Subcutaneous abdominal adipose tissue (tissue), 5 donors: ENCODE measurements around the gene MYPN.
"Not testable (repeated sequence)": the region's sequence is repeated elsewhere in the genome, so short reads cannot be mapped to it uniquely, and the experiment has no call there.

Source experiments
- H3K27ac ChIP-seq: one replicate; pipeline ENCODE4 v1.7.0; 2013; ENCODE audit warnings: low read depth, mild to moderate bottlenecking, inconsistent platforms, low read length, moderate library complexity
- H3K27me3 ChIP-seq, 5 donors: one replicate each; pipeline ENCODE4 v1.7.0; 2013; ENCODE audit warnings: low read length in 5 of 5, inconsistent platforms in 1 of 5; ENCODE audit not compliant: control insufficient read depth in 5 of 5, insufficient read depth in 4 of 5
- H3K36me3 ChIP-seq, 5 donors: one replicate each; pipeline ENCODE4 v1.7.0; 2013; ENCODE audit warnings: low read length in 5 of 5; ENCODE audit not compliant: control insufficient read depth in 5 of 5, insufficient read depth in 5 of 5
- H3K4me1 ChIP-seq, 5 donors: one replicate each; pipeline ENCODE4 v1.7.0; 2013; ENCODE audit warnings: low read length in 5 of 5, mild to moderate bottlenecking in 3 of 5, moderate library complexity in 1 of 5; ENCODE audit not compliant: control insufficient read depth in 5 of 5, insufficient read depth in 5 of 5
- H3K4me3 ChIP-seq, 5 donors: one replicate each; pipeline ENCODE4 v1.7.0; 2013; ENCODE audit warnings: low read length in 5 of 5, low read depth in 1 of 5
- H3K9ac ChIP-seq, 5 donors: one replicate each; pipeline ENCODE4 v1.7.0; 2013; ENCODE audit warnings: low read length in 5 of 5, mild to moderate bottlenecking in 4 of 5, moderate library complexity in 3 of 5
- H3K9me3 ChIP-seq, 5 donors: one replicate each; pipeline ENCODE4 v1.7.0; 2013; ENCODE audit warnings: low read length in 5 of 5; ENCODE audit not compliant: control insufficient read depth in 5 of 5
- donor health status: healthy.
- donor health status: healthy.
- donor health status: healthy.
- donor health status: healthy.
- donor health status: healthy.

Gene MYPN

DNA sequence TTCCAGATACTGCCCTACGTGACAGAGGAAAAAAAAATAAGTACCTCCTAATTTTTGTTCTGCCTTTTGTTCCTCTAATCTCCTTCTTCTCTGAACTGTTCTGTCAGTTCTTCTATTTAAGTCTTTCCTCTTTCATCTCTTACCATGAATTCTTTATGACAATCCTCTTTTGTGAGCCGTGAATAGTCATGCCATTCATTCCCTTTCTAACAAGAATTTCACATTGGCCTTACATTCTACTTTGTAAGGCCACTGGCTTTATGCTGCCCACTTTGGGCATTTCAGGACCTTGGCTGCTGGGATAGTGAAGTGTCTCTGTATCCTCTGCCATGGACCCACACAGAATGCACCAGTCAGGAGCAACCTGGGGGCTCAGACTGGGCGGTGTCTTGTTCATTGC is 69.7 kb downstream of the MYPN start:
- no peaks in the 10 kb centered on the region for H3K27me3 ChIP-seq
- no peaks in the 10 kb centered on the region for H3K36me3 ChIP-seq
- no peak overlapping the region for H3K4me3 ChIP-seq
- H3K9me3 ChIP-seq: no peaks in the 10 kb centered on the region
- no peak overlapping the region for H3K27ac ChIP-seq
- no peaks in the 10 kb centered on the region for H3K4me1 ChIP-seq
- no peak overlapping the region for H3K9ac ChIP-seq

DNA sequence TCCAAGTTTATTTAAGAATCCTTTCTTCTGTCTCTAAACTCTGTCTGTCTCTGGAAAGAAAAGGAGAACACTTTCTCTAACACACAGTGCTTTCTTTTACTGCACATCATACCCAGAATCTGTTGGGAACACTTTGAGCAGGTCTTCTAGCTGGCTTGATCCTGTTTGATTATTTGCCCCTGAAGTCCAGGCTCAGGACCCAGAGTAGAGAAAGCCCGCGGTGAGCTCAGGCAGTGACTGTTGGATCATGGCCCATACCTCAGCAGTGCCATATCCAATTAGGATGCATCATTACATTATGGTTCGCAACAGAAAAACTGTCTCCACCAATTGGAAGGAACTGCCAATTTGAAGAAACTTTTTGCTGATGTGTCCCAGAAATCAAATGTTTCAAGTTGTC is 71.2 kb downstream of the MYPN start:
- no peaks in the 10 kb centered on the region for H3K4me1 ChIP-seq
- no peaks in the 10 kb centered on the region for H3K9me3 ChIP-seq
- H3K9ac ChIP-seq: no peak overlapping the region
- H3K27me3 ChIP-seq: peaks cover 0 to 3% (median 0%) of the 10 kb centered on the region in 5 donors
- H3K36me3 ChIP-seq: no peaks in the 10 kb centered on the region
- no peak overlapping the region for H3K4me3 ChIP-seq
- no peak overlapping the region for H3K27ac ChIP-seq

DNA sequence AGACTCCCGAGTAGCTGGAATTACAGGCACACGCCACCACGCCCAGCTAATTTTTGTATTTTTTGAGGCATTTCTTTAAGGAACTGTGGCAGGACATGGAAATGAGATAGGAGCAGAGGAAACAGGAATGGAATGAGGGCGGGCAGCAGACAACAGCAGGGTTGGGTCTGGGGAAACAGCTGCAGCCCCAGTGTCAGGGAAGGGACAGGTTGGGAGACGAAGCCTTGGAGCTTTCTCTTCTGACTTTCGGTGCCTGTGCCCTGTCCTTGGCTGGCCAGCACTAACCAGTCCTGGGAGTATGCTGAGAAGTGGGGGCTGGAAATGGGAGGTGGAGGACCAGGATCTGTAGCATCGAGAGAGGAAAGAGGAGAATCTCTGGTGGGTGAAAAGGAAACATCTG is 75.3 kb downstream of the MYPN start:
- H3K36me3 ChIP-seq: no peaks in the 10 kb centered on the region
- no peak overlapping the region for H3K27ac ChIP-seq
- H3K4me1 ChIP-seq: no peaks in the 10 kb centered on the region
- no peaks in the 10 kb centered on the region for H3K9me3 ChIP-seq
- no peak overlapping the region for H3K4me3 ChIP-seq
- H3K9ac ChIP-seq: no peak overlapping the region
- peaks cover 0 to 3% (median 3%) of the 10 kb centered on the region in 5 donors for H3K27me3 ChIP-seq

DNA sequence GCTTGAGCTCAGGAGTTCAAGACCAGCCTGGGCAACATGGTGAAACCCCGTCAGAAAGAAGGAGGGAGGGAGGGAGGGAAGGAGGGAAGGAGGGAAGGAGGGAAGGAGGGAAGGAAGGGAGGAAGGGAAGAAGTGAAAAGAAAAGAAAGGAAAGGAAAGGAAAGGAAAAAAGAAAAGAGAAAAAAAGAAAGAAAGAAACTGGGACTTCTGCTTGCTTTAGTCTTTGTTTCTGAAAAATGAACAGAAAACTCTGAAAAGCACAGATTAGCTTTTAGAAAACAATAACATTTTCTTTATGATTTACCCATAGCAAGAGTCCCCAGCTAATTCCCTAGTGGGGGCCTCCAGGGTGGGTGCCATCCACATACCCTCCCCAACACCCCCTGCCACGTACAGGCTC is 75.8 kb downstream of the MYPN start:
- no peak overlapping the region for H3K9ac ChIP-seq
- H3K27ac ChIP-seq: no peak overlapping the region
- H3K36me3 ChIP-seq: no peaks in the 10 kb centered on the region
- H3K4me1 ChIP-seq: no peaks in the 10 kb centered on the region
- H3K4me3 ChIP-seq: no peak overlapping the region
- H3K9me3 ChIP-seq: no peaks in the 10 kb centered on the region
- H3K27me3 ChIP-seq: peaks cover 0 to 3% (median 3%) of the 10 kb centered on the region in 5 donors

DNA sequence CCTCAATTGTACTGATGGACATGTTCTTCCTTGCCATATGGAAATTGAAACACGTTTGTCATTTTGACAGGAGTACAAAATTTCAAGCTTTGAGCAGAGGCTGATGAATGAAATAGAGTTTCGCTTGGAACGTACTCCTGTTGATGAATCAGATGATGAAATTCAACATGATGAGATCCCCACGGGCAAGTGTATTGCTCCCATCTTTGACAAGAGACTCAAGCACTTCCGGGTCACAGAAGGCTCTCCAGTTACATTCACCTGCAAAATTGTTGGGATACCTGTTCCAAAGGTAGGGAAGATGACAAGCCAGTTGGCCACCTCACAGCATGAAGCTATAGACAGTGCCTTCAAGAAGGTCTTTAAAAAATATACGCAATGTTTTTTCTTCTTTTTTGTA is 79.5 kb downstream of the MYPN start:
- Histone ChIP-seq H3K9me3 (no peaks in the 10 kb centered on the region), H3K27me3 (peaks cover 0 to 3% (median 3%) of the 10 kb centered on the region in 5 donors), H3K27ac (no peak overlapping the region), H3K9ac (no peak overlapping the region), H3K36me3 (no peaks in the 10 kb centered on the region), H3K4me3 (no peak overlapping the region), H3K4me1 (no peaks in the 10 kb centered on the region)

DNA sequence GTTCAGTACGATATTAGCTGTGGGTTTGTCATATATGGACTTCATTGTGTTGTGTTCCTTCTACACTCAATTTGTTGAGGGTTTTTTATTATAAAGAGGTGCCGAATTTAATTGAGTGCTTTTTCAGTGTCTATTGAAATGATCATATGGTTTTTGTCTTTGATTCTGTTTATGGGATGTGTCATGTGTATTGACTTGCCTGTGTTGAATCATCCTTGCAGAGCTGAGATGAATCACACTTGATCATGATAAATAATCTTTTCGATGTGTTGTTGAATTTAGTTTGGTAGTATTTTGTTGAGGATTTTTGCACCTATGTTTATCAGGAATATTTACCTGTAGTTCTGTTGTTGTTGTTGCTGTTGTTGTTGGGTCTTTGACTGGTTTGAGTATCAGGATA is 82.8 kb downstream of the MYPN start:
- no peak overlapping the region for H3K27ac ChIP-seq
- peaks cover 0 to 3% (median 0%) of the 10 kb centered on the region in 5 donors for H3K27me3 ChIP-seq
- no peak overlapping the region for H3K9ac ChIP-seq
- H3K9me3 ChIP-seq: no peaks in the 10 kb centered on the region
- H3K4me3 ChIP-seq: no peak overlapping the region
- no peaks in the 10 kb centered on the region for H3K36me3 ChIP-seq
- H3K4me1 ChIP-seq: no peaks in the 10 kb centered on the region

DNA sequence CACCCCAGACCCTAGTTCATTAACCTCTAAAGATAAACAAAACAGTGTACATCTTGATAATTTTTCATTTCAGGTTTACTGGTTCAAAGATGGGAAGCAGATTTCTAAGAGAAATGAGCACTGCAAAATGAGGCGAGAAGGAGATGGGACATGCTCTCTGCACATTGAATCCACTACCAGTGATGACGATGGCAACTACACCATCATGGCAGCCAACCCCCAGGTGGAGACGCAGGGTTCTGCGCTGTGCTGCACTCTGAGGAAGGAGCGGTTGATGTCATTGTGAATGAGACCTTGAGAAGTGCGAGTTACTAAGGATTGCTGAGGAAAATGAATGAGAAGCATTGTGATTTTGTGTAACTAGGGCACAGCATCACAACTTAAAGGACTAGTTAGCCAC is 85.0 kb downstream of the MYPN start:
- H3K27ac ChIP-seq: no peak overlapping the region
- no peak overlapping the region for H3K4me3 ChIP-seq
- H3K4me1 ChIP-seq: no peaks in the 10 kb centered on the region

DNA sequence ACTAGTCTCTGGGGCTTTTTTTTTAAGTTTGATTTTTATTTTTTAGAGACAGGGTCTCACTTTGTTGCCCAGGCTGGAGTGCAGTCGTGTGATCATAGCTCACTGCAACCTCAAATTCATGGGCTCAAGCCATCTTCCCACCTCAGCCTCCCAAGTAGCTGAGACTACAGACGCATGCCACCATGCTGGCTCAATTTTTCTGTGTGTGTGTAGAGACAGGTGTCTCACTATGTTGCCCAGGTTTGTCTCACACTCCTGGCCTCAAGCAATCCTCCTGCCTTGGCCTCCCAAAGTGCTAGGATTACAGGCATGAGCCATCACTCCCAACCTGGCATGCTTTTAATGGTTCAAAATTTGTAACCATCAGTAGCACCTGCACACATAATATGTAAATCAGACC is 86.5 kb downstream of the MYPN start:
- not testable (repeated sequence) for H3K4me3 ChIP-seq, H3K4me1 ChIP-seq, H3K9ac ChIP-seq, H3K27ac ChIP-seq, H3K27me3 ChIP-seq, H3K36me3 ChIP-seq, H3K9me3 ChIP-seq

More for the DNA sequence above, 85.0 kb downstream of the MYPN start:
- Histone ChIP-seq H3K9ac (no peak overlapping the region), H3K27me3 (peaks cover 0 to 5% (median under 1%) of the 10 kb centered on the region in 5 donors), H3K36me3 (no peaks in the 10 kb centered on the region), H3K9me3 (no peaks in the 10 kb centered on the region)

DNA sequence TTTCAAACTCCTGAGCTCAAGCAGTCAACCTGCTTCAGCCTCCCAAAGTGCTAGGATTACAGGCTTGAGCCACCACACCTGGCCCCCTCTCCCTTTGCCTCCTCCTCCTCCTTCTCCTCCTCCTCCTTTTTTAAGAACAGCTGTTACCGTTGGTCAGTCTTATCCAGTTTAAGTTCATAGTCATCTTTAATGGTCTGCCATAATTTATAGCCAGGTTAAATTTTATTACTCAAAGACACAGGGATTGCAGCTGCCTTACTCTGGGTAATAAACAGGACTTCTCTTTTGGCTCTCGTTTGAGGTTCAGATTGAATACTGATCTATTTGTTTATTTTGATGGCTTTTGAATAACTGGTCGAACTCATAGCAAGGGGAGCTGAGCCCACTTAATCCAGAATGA is 87.4 kb downstream of the MYPN start:
- H3K4me1 ChIP-seq: no peaks in the 10 kb centered on the region
- no peak overlapping the region for H3K4me3 ChIP-seq
- H3K36me3 ChIP-seq: no peaks in the 10 kb centered on the region
- H3K9me3 ChIP-seq: no peaks in the 10 kb centered on the region
- H3K9ac ChIP-seq: no peak overlapping the region
- no peak overlapping the region for H3K27ac ChIP-seq
- peaks cover 0 to 9% (median 5%) of the 10 kb centered on the region in 5 donors for H3K27me3 ChIP-seq

DNA sequence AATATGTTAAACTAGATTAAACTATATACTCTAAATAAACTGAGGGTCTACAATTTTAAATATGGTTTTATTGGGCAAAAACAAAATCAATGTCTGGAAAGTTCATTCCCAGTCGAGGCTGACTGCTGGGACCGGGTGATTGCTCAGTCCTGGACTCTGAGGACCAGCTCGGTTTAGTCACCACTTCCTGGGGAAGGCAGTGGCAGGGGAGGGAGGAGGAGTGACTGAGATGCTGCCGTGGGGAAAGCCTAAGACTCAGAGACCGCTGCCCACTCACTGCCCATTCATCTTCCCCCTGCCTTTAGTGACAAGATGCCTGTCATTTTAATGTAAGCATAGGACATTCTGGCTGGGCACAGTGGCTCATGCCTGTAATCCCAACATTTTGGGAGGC is 93.7 kb downstream of the MYPN start:
- no peak overlapping the region for H3K9ac ChIP-seq
- peaks cover 0 to 13% (median 8%) of the 10 kb centered on the region in 5 donors for H3K27me3 ChIP-seq
- no peaks in the 10 kb centered on the region for H3K9me3 ChIP-seq
- H3K36me3 ChIP-seq: no peaks in the 10 kb centered on the region
- H3K27ac ChIP-seq: no peak overlapping the region
- no peak overlapping the region for H3K4me3 ChIP-seq
- no peaks in the 10 kb centered on the region for H3K4me1 ChIP-seq

DNA sequence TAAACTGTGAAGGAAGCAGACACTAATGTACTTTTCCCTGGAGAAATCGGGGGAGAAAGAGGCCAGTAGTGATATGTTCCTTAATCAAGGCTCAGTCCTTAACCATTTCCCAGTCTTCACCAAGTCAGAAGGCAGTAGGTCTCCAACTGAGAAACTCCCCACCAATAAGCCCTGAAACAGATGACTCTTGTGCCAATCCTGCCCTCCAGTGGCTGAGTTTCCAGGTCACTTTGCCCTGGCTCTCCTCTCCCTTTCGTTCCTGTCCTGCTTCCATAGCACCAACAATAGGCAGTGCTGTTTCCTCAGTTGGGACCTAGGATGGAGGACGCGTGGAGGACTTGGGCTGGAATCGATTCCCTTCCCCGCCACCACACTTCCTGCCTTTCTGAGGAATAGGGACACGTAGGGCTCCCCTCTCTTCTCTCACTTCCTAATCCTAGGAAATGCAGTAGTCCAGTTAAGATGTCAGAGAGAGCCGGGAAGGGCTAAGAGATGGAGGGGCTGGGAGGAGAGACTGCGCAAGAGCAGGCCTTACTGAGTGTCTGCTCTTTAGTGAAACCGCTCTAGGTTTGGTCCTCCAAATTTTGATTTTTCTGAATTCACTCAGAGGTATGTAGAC is 99.2 kb downstream of the MYPN start:
- H3K27me3 ChIP-seq: peaks cover 0 to 4% (median 0%) of the 10 kb centered on the region in 5 donors
- no peaks in the 10 kb centered on the region for H3K4me1 ChIP-seq
- no peak overlapping the region for H3K27ac ChIP-seq
- H3K9me3 ChIP-seq: no peaks in the 10 kb centered on the region
- H3K9ac ChIP-seq: no peak overlapping the region
- no peak overlapping the region for H3K4me3 ChIP-seq
- H3K36me3 ChIP-seq: no peaks in the 10 kb centered on the region
